ENCODE measurements around the gene COL6A3. TPM values are rescaled to one million over a fixed set of nuclear protein-coding genes. Genes with fewer than 3 reads are reported as not detected.

The COL6A3 gene
- total RNA-seq, 2 experiments from 2014 or later: 29.9 to 36.4 TPM

Other genes with a start within 250 kb of the COL6A3 start
- 1 to 10 TPM in 1 of 2 experiments, under 1 TPM in 1; 0.82 to 1.2 TPM for gene MLPH, start 73.1 kb upstream of the COL6A3 start, total RNA-seq
- not detected for gene PRLH, start 152.4 kb upstream of the COL6A3 start, total RNA-seq
- under 1 TPM; 0.18 to 0.30 TPM for gene RAB17, start 176.6 kb upstream of the COL6A3 start, total RNA-seq
- gene LRRFIP1, start 213.4 kb upstream of the COL6A3 start, total RNA-seq: 100 to 1,000 TPM; 234 to 235 TPM